ENCODE measurements around the gene GNB1.

Gene GNB1

GRCh38 chr1:1907098-1907736 lies 16.3 kb upstream of the GNB1 start:
- no peak for DNase-seq

- DNase-seq, result peak; percentile 88
These were observed 15.6 kb upstream of the GNB1 start for GRCh38 chr1:1906185-1907097.

GRCh38 chr1:1903224-1903623 lies 12.3 kb upstream of the GNB1 start:
- DNase-seq, result no peak

- no peak for DNase-seq
These were observed 10.9 kb upstream of the GNB1 start for GRCh38 chr1:1901641-1902294.

DNA sequence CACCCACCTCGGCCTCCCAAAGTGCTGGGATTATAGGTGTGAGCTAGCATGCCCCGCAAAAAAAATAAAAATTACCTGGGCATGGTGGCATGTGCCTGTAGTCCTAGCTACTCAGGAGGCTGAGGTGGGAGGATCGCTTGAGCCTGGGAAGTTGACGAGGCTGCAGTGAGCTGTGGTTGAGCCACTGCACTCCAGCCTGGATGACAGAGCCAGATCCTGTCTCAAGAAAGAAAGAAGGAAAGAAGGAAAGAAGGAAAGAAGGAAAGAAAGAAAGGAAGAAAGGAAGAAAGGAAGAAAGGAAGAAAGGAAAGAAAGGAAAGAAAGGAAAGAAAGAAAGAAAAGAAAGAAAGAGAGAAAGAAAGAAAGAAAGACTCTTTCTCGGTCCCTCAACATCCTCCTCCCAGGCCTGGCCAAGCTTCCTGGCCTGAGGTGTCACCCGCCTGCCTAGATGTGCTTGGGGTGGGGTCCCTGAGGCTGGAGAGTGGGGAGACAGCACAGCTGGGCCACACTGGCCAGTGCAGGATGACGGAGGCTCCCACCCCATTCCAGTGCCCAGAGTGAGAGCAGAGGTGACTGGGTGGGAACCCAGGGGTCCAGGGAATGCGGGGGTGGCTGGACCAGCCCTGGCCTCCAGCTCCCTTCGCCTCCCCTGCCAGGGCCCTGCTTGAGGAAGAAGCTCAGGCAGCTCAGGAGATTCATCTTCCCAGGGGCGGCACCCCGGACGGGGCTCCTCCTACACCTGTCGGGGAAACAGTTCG lies 10.2 kb upstream of the GNB1 start:
- DNase-seq, result no peak

- DNase-seq, result no peak
These were observed 9.1 kb upstream of the GNB1 start for GRCh38 chr1:1899967-1900327.

DNA sequence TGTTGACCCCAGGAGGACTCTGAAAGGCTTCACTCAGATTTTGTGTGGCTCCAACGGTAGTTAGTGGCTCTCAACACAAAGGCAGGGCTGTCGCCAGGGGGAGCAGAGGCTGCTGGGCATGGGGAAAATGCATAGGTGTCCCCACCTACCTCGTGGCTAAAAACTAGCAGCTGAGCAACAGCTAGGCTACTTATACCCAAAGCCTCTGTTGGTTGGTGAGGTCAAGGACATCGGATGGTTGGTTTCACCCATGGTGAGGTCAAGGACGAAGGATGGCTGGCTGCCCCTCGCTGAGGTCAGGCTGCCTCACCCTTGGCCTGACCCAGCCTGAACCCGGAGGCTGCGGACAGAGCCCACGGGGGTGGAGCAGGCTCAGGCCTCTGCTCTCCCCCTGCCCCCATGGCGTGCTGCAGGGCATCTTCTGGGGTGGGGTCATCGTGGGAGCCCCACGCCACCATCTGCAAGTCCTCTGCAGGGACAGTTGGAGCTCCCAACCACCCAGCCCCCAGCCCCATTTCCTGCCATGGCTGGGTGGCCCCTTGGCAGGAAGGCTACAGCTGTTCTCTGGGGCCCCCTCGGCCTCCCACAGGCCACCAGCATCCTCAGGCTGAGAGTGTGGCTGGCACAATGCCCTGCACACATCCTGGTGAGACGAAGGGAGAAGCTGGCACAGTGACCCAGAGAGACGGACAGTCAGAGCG lies 8.5 kb upstream of the GNB1 start:
- DNase-seq, result no peak

DNA sequence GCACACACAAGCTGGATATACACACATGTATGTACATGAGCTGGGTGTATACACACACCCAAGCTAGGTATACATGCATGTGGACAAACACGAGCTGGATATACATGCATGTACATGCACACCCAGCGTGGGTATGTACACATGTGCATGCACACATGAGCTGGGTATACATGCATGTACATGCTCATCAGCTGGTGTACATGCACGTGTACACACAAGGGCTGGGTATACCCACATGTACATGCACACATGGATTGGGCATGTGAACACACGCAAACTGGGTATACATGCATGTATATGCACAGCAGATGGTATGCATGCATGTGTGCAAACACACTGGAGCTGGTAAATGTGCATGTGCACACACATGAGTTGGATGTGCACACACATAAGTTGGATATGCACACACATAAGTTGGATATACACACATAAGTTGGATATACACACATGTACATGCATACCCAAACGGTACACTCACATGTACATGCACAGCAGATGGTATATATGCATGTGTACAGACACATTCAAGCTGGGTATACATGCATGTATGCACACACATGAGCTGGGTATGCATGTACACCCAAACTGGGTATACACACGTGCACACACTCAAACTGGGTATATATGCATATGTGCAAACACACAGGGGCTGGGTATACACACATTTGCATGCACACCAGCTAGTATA lies 7.5 kb upstream of the GNB1 start:
- no peak for DNase-seq

- DNase-seq, result no peak
These were observed 4.8 kb upstream of the GNB1 start for GRCh38 chr1:1895456-1896336.

GRCh38 chr1:1895060-1895418 lies 4.2 kb upstream of the GNB1 start:
- DNase-seq, result peak; percentile 30

DNA sequence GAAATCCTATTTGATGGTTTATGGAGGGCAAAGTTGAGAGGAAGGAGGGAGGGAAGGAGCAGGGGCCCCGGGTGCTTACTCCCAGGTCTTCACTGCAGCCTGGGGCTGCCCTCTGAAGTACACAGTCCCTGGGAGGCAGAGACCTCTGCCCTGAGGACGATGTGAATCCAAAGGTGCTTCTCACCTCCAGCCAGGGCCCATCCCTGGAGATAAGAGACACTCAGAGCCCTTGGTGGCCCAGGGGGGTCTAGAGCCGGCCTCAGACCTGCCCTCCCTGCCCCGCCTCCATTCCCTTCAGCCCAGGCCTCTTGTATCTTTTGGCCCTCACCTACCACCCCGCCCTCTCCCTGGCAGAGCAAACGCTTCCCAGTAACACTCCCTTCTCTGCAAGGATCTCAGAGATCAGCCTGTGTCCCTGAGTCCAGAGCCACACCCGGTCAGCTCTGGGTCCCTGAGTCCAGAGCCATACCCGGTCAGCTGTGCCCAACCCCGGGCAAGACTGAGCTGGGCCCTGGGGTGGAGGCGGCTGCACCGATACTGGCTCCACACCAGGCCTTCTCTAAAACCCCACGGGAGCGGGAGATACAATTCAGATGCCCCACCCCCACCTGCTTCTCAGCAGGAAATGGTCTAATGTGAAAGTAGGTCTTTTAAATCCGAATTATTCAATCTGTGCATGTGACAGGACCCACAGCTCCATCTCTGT lies 3.6 kb upstream of the GNB1 start:
- DNase-seq, result no peak

DNA sequence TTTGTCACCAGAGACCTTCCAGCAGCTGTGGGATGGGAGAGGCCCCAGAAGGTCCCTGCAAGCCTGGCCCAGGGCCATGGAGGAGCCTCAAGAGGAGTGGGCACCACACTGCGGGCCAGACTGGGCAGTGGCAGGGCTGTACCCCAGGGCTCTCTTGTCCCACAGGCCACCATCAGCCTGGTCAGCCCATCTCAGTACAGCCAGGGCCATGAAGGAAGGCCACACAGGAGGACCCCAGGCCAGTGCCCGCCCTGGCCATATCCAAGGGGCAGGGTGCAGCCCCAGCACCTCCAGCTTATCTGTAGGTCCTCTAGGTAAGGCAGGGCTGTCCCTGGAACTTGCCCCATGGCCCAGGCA lies 3.1 kb upstream of the GNB1 start:
- DNase-seq, result no peak

GRCh38 chr1:1893291-1893985 lies 2.6 kb upstream of the GNB1 start:
- no peak for DNase-seq

DNA sequence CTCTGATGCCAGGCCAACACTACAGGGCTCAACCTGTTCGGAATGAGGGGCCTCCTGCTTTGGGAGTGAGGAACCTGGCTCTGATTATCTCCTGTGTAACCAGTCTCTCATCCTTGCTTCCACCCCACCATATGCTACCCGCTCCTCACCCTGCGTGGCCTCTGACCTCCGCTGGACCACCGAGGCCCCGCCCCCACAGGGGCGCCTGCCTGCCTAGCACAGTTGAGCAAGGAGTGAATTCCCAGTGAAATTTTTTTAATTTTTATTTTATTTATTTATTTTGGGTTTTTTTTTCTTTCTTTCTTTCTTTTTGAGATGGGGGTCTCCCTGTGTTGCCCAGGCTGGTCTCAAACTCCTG lies 1.9 kb upstream of the GNB1 start:
- no peak for DNase-seq

DNA sequence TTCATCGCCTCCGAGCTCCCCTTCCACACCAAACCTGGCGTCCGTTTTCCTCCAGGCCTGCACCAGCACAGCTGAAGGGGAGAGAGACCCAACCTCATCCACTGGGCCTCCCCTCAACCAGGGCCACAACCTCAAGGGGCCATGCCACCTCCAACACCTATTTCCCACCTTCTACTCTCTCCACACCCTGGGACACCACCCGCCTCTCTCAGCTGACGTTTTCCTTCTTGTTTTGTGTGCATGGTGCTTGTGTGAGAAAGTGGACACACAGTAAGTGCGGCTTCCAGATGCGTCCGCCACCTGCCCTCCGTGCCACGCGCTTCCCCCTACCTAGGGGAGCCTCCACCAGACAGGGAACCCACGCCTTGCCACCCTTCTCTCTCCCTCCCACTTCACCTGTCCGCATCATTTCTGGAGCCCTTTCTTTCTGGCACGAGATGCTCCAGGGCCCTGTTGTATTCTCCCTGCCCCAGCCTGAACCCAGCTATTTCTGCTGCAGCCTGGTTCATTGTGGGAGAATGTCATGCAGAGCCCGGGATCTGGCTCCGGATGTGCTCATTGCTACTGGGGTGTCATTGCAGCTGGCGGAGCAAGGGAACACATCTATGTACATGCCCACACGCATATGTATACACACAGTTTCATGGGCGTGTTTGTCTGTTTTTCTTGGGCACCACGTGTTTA lies 1.3 kb upstream of the GNB1 start:
- no peak for DNase-seq

GRCh38 chr1:1891349-1892078 lies 627 bp upstream of the GNB1 start:
- DNase-seq, result peak; percentile 63

- DNase-seq, result peak; percentile 80
These were observed 911 bp downstream of the GNB1 start for GRCh38 chr1:1889847-1890505.

Data from retina (tissue), 1 donor.